ENCODE results near the gene C2orf81. TPM values are rescaled to one million over a fixed set of nuclear protein-coding genes. Genes with fewer than 3 reads are reported as not detected.

The C2orf81 gene
- polyA plus RNA-seq, 1 of the 3 experiments (the other 2 are of a cell fraction) = 2.5 TPM

GRCh38 chr2:74392449-74392743, 29.0 kb downstream of the C2orf81 start:
- Histone ChIP-seq H3K4me2 (peak overlapping the region; percentile 91), H3K9ac (0 out of 2 replicates have a peak overlapping the region, but pooled peaks have one; percentile 86)

More at GRCh38 chr2:74392449-74392743, 29.0 kb downstream of the C2orf81 start:
- H3K4me1 ChIP-seq (ENCODE audit: control insufficient read depth in 1 of 2, insufficient read depth in 2 of 2, low read depth in 1 of 2, low read length in 1 of 2) = peaks cover 9 to 20% of the 10 kb centered on the region in 2 experiments; a peak in 3 of 4 replicates
- ChIA-PET CTCF (interaction anchor here (1.0 to 5.0 kb wide), 29 partner anchors 9 to 195 kb away, joined by 3 to 52 read pairs (median 6); partner anchors contain the start of genes C2orf81, CCDC142, DCTN1 and INO80B), POLR2A (interaction anchor here (1.0 to 1.8 kb wide), 10 partner anchors 12 to 244 kb away, joined by 3 to 11 read pairs (median 6); partner anchors contain the start of genes C2orf81, CCDC142, DCTN1 and INO80B)
- H3K27me3 ChIP-seq (ENCODE audit: insufficient read depth) = no peaks in the 10 kb centered on the region
- DNase-seq = no peak
- H2AFZ ChIP-seq (ENCODE audit: low read depth) = peak overlapping the region; percentile 86
- WGBS (ENCODE audit: low lambda C conversion rate) = 74% methylated on average over 13 of the region's 13 CpGs
- H3K9me3 ChIP-seq = no peaks in the 10 kb centered on the region
- no peak overlapping the region for H3K27ac ChIP-seq (ENCODE audit: low read depth in 2 of 2, low read length in 1 of 2)
- H3K4me3 ChIP-seq (ENCODE audit: low read depth in 2 of 2, low read length in 1 of 2) = peak overlapping the region; percentile 84 to 94
- no peaks in the 10 kb centered on the region for H3F3A ChIP-seq (replicated peaks; ENCODE audit: insufficient read depth)
- peaks cover 0 to 2% of the 10 kb centered on the region in 2 experiments for H3K36me3 ChIP-seq (replicated peaks in 1 of 2; ENCODE audit: control insufficient read depth in 1 of 2, insufficient read depth in 2 of 2, low read length in 1 of 2)
- no peaks in the 10 kb centered on the region for H3K9me2 ChIP-seq
- TF ChIP-seq RFX5 (IDR thresholded peaks at IDR 0.05; ENCODE audit: low read length) = no peak
- no peak for TF ChIP-seq YY1 (IDR thresholded peaks at IDR 0.05; ENCODE audit: low read depth)
- no peak for TF ChIP-seq GABPA (IDR thresholded peaks at IDR 0.05; ENCODE audit: low read depth)
- no peak for TF ChIP-seq ZBTB33 (IDR thresholded peaks at IDR 0.05; ENCODE audit: borderline replicate concordance, low read depth)
- no peak for TF ChIP-seq REST (IDR thresholded peaks at IDR 0.05; ENCODE audit: low read depth, low read length)
- no peak for TF ChIP-seq MEF2A (IDR thresholded peaks at IDR 0.05; ENCODE audit: borderline replicate concordance, low read depth)
- no peak for TF ChIP-seq SIN3A (IDR thresholded peaks at IDR 0.05; ENCODE audit: borderline replicate concordance, low read depth, low read length)
- no peak for TF ChIP-seq ELF1 (IDR thresholded peaks at IDR 0.05)
- TF ChIP-seq JUND (IDR thresholded peaks at IDR 0.05) = no peak
- TF ChIP-seq SMC3 (IDR thresholded peaks at IDR 0.05; ENCODE audit: low read depth, low read length) = no peak
- TF ChIP-seq USF2 (IDR thresholded peaks at IDR 0.05; ENCODE audit: borderline replicate concordance, low read depth, low read length) = no peak
- TF ChIP-seq NFIC (IDR thresholded peaks at IDR 0.05; ENCODE audit: borderline replicate concordance) = no peak
- TF ChIP-seq FOSL2 (IDR thresholded peaks at IDR 0.05; ENCODE audit: borderline replicate concordance, low read depth) = no peak
- TF ChIP-seq TCF12 (IDR thresholded peaks at IDR 0.05) = no peak
- TF ChIP-seq IRF3 (IDR thresholded peaks at IDR 0.05; ENCODE audit: low read depth, low read length) = no peak
- no peak for TF ChIP-seq POLR2AphosphoS5 (IDR thresholded peaks at IDR 0.05; ENCODE audit: low read depth, low read length)
- no peak for TF ChIP-seq PBX3 (IDR thresholded peaks at IDR 0.05)
- TF ChIP-seq TAF1 (IDR thresholded peaks at IDR 0.05; ENCODE audit: borderline replicate concordance, low read depth, low read length) = no peak
- peaks cover 41% of the 10 kb centered on the region for H3K79me2 ChIP-seq (ENCODE audit: insufficient read depth)
- H4K20me1 ChIP-seq (ENCODE audit: insufficient read depth) = peaks cover 25% of the 10 kb centered on the region
